ENCODE results near the gene PLEKHA1.
A peak's percentile ranks its signal among the peaks of the same experiment; 100 is the strongest.

PLEKHA1 gene

GRCh38 chr10:122338609-122339441 lies 35.7 kb upstream of the PLEKHA1 start:
- no peak for DNase-seq
- Histone ChIP-seq H4K20me1 (ENCODE audit: insufficient read depth, low read length) (no peaks in the 10 kb centered on the region), H2AFZ (ENCODE audit: low read depth, low read length) (no peak overlapping the region), H3K27me3 (ENCODE audit: insufficient read depth, low read length, poor library complexity) (no peaks in the 10 kb centered on the region), H3K9me3 (ENCODE audit: insufficient read depth, low read length, severe bottlenecking) (no peaks in the 10 kb centered on the region), H3K4me3 (ENCODE audit: low read depth in 1 of 2, low read length in 2 of 2) (no peak overlapping the region), H3K36me3 (ENCODE audit: insufficient read depth, low read length) (no peaks in the 10 kb centered on the region), H3K4me1 (ENCODE audit: insufficient read depth, low read length) (no peaks in the 10 kb centered on the region), H3K79me2 (ENCODE audit: insufficient read depth, low read length) (no peaks in the 10 kb centered on the region), H3K4me2 (ENCODE audit: insufficient read depth, low read length) (no peak overlapping the region), H3K9ac (ENCODE audit: low read depth, low read length) (no peak overlapping the region), H3K27ac (ENCODE audit: low read length) (no peak overlapping the region)
- ATAC-seq (ENCODE audit: insufficient read depth, low read depth) = no peak
- TF ChIP-seq EZH2 (IDR thresholded peaks at IDR 0.05; ENCODE audit: borderline replicate concordance, low read depth, low read length, severe bottlenecking) (no peak), CTCF (IDR thresholded peaks at IDR 0.05; ENCODE audit: borderline replicate concordance, extremely low read depth, low read length, poor library complexity, severe bottlenecking) (no peak)

- H4K20me1 ChIP-seq (ENCODE audit: insufficient read depth, low read length) = no peaks in the 10 kb centered on the region
- no peaks in the 10 kb centered on the region for H3K4me1 ChIP-seq (ENCODE audit: insufficient read depth, low read length)
- no peaks in the 10 kb centered on the region for H3K9me3 ChIP-seq (ENCODE audit: insufficient read depth, low read length, severe bottlenecking)
- ATAC-seq (ENCODE audit: insufficient read depth, low read depth) (no peak), DNase-seq (no peak)
- H3K4me3 ChIP-seq (ENCODE audit: low read depth in 1 of 2, low read length in 2 of 2) = no peak overlapping the region
- H3K27me3 ChIP-seq (ENCODE audit: insufficient read depth, low read length, poor library complexity) = no peaks in the 10 kb centered on the region
- TF ChIP-seq CTCF (IDR thresholded peaks at IDR 0.05; ENCODE audit: borderline replicate concordance, extremely low read depth, low read length, poor library complexity, severe bottlenecking) (no peak), EZH2 (IDR thresholded peaks at IDR 0.05; ENCODE audit: borderline replicate concordance, low read depth, low read length, severe bottlenecking) (no peak)
- H3K36me3 ChIP-seq (ENCODE audit: insufficient read depth, low read length) = no peaks in the 10 kb centered on the region
- no peak overlapping the region for H3K4me2 ChIP-seq (ENCODE audit: insufficient read depth, low read length)
- no peaks in the 10 kb centered on the region for H3K79me2 ChIP-seq (ENCODE audit: insufficient read depth, low read length)
- no peak overlapping the region for H3K27ac ChIP-seq (ENCODE audit: low read length)
- no peak overlapping the region for H3K9ac ChIP-seq (ENCODE audit: low read depth, low read length)
- H2AFZ ChIP-seq (ENCODE audit: low read depth, low read length) = no peak overlapping the region
Observed at GRCh38 chr10:122341141-122341810, 33.2 kb upstream of the PLEKHA1 start.

GRCh38 chr10:122342293-122343134 lies 32.0 kb upstream of the PLEKHA1 start:
- H4K20me1 ChIP-seq (ENCODE audit: insufficient read depth, low read length) = no peaks in the 10 kb centered on the region
- H3K27me3 ChIP-seq (ENCODE audit: insufficient read depth, low read length, poor library complexity) = no peaks in the 10 kb centered on the region
- H3K36me3 ChIP-seq (ENCODE audit: insufficient read depth, low read length) = no peaks in the 10 kb centered on the region
- no peak overlapping the region for H2AFZ ChIP-seq (ENCODE audit: low read depth, low read length)
- no peaks in the 10 kb centered on the region for H3K79me2 ChIP-seq (ENCODE audit: insufficient read depth, low read length)
- H3K4me1 ChIP-seq (ENCODE audit: insufficient read depth, low read length) = no peaks in the 10 kb centered on the region
- H3K9ac ChIP-seq (ENCODE audit: low read depth, low read length) = no peak overlapping the region
- TF ChIP-seq CTCF (IDR thresholded peaks at IDR 0.05; ENCODE audit: borderline replicate concordance, extremely low read depth, low read length, poor library complexity, severe bottlenecking) (peak; percentile 76), EZH2 (IDR thresholded peaks at IDR 0.05; ENCODE audit: borderline replicate concordance, low read depth, low read length, severe bottlenecking) (no peak)
- DNase-seq (peak; percentile 61), ATAC-seq (ENCODE audit: insufficient read depth, low read depth) (peak; percentile 74; the same call in 2 of the 3 replicates)
- no peaks in the 10 kb centered on the region for H3K9me3 ChIP-seq (ENCODE audit: insufficient read depth, low read length, severe bottlenecking)
- H3K4me3 ChIP-seq (ENCODE audit: low read depth in 1 of 2, low read length in 2 of 2) = no peak overlapping the region
- no peak overlapping the region for H3K27ac ChIP-seq (ENCODE audit: low read length)
- no peak overlapping the region for H3K4me2 ChIP-seq (ENCODE audit: insufficient read depth, low read length)

Measured in DND-41 (cell line).